Liver (tissue), 9 donors: ENCODE data around the gene LHX3. TPM values are rescaled to one million over a fixed set of nuclear protein-coding genes. Genes with fewer than 3 reads are reported as not detected.

ENCODE experiments used
- DNase-seq: peaks from one replicate; pipeline ENCODE4 v3.0.0-alpha.2; 2017; ENCODE audit warnings: low spot score
- H3K27ac ChIP-seq, 2 donors: one replicate each; pipeline ENCODE4 v1.7.0; 2013; ENCODE audit warnings: inconsistent platforms in 2 of 2, low read length in 2 of 2, control low read depth in 1 of 2, low read depth in 1 of 2, mild to moderate bottlenecking in 1 of 2
- H3K27me3 ChIP-seq, 4 donors: one replicate each; pipeline versions ENCODE4 v1.6.1 to v1.7.0; 2013; ENCODE audit warnings: low read length in 3 of 4, inconsistent platforms in 1 of 4, mild to moderate bottlenecking in 1 of 4, moderate library complexity in 1 of 4; ENCODE audit not compliant: control insufficient read depth in 4 of 4, insufficient read depth in 4 of 4
- H3K36me3 ChIP-seq, 4 donors: one replicate each; pipeline versions ENCODE4 v1.6.1 to v1.7.0; 2013; ENCODE audit warnings: low read length in 3 of 4, mild to moderate bottlenecking in 3 of 4, low read depth in 1 of 4, moderate library complexity in 1 of 4; ENCODE audit not compliant: control insufficient read depth in 4 of 4, insufficient read depth in 3 of 4
- H3K4me1 ChIP-seq, 4 donors: one replicate each; pipeline versions ENCODE4 v1.6.1 to v1.7.0; 2013; ENCODE audit warnings: low read length in 3 of 4, mild to moderate bottlenecking in 3 of 4, moderate library complexity in 1 of 4; ENCODE audit not compliant: control insufficient read depth in 4 of 4, insufficient read depth in 4 of 4
- H3K4me3 ChIP-seq, 3 donors: one replicate each; pipeline versions ENCODE4 v1.6.1 to v1.7.0; 2013; ENCODE audit warnings: low read length in 3 of 3, control low read depth in 1 of 3, low read depth in 1 of 3, mild to moderate bottlenecking in 1 of 3
- H3K9ac ChIP-seq, 2 donors: one replicate each; pipeline ENCODE4 v1.7.0; 2013; ENCODE audit warnings: low read length in 2 of 2, mild to moderate bottlenecking in 2 of 2, moderate library complexity in 2 of 2, control low read depth in 1 of 2, low read depth in 1 of 2
- H3K9me3 ChIP-seq, 4 donors: one replicate each; pipeline versions ENCODE4 v1.6.1 to v1.7.0; 2013; ENCODE audit warnings: low read length in 3 of 4; ENCODE audit not compliant: control insufficient read depth in 4 of 4
- ATF3 ChIP-seq: IDR thresholded peaks from 2 replicates; pipeline ENCODE4 v1.6.1; 2016; ENCODE audit warnings: antibody characterized with exemption
- CTCF ChIP-seq: fragments of 150-350 bp; IDR thresholded peaks from 2 replicates; pipeline ENCODE4 v1.5.1; 2017; ENCODE audit warnings: improper control_type of control experiment, low read depth, low read length; ENCODE audit not compliant: missing input control
- EGR1 ChIP-seq, 2 donors: IDR thresholded peaks; 2 replicates each; pipeline ENCODE4 v1.6.1; 2016 to 2018; ENCODE audit warnings: antibody characterized with exemption in 2 of 2, low read depth in 2 of 2
- FOXA1 ChIP-seq: IDR thresholded peaks from 2 replicates; pipeline ENCODE4 v1.6.1; 2016; ENCODE audit warnings: antibody characterized with exemption
- FOXA2 ChIP-seq: IDR thresholded peaks from 2 replicates; pipeline ENCODE4 v1.6.1; 2016; ENCODE audit warnings: antibody characterized with exemption
- GABPA ChIP-seq, 2 donors: IDR thresholded peaks in 1 of 2; conservative IDR thresholded peaks in 1 of 2; 2 replicates each; pipeline ENCODE4 v1.6.1; 2016; ENCODE audit warnings: antibody characterized with exemption in 2 of 2, mild to moderate bottlenecking in 1 of 2, moderate library complexity in 1 of 2
- HNF4A ChIP-seq, 2 donors: conservative IDR thresholded peaks; 2 replicates each; pipeline ENCODE4 v1.6.1; 2016; ENCODE audit warnings: antibody characterized with exemption in 2 of 2, mild to moderate bottlenecking in 2 of 2
- HNF4G ChIP-seq: IDR thresholded peaks from 2 replicates; pipeline ENCODE4 v1.6.1; 2016; ENCODE audit warnings: antibody characterized with exemption
- JUND ChIP-seq, 2 donors: IDR thresholded peaks; 2 replicates each; pipeline ENCODE4 v1.6.1; 2016; ENCODE audit warnings: antibody characterized with exemption in 2 of 2
- MAX ChIP-seq: IDR thresholded peaks from 2 replicates; pipeline ENCODE4 v1.6.1; 2016; ENCODE audit warnings: antibody characterized with exemption
- NR2F2 ChIP-seq: IDR thresholded peaks from 2 replicates; pipeline ENCODE4 v1.6.1; 2016; ENCODE audit warnings: antibody characterized with exemption
- RAD21 ChIP-seq, 2 donors: IDR thresholded peaks; 2 replicates each; pipeline ENCODE4 v1.6.1; 2016; ENCODE audit warnings: antibody characterized with exemption in 2 of 2, mild to moderate bottlenecking in 2 of 2
- REST ChIP-seq: IDR thresholded peaks from 2 replicates; pipeline ENCODE4 v1.6.1; 2016; ENCODE audit warnings: antibody characterized with exemption, mild to moderate bottlenecking
- RXRA ChIP-seq, 2 donors: IDR thresholded peaks; 2 replicates each; pipeline ENCODE4 v1.6.1; 2017 to 2018; ENCODE audit warnings: antibody characterized with exemption in 2 of 2, mild to moderate bottlenecking in 1 of 2
- SP1 ChIP-seq: IDR thresholded peaks from 2 replicates; pipeline ENCODE4 v1.6.1; 2018; ENCODE audit warnings: antibody characterized with exemption, mild to moderate bottlenecking
- TAF1 ChIP-seq: conservative IDR thresholded peaks from 2 replicates; pipeline ENCODE4 v1.6.1; 2016; ENCODE audit warnings: antibody characterized with exemption, mild to moderate bottlenecking
- YY1 ChIP-seq: IDR thresholded peaks from 2 replicates; pipeline ENCODE4 v1.6.1; 2016; ENCODE audit warnings: antibody characterized with exemption, mild to moderate bottlenecking
- ZBTB33 ChIP-seq: IDR thresholded peaks from 2 replicates; pipeline ENCODE4 v1.6.1; 2016; ENCODE audit warnings: antibody characterized with exemption
- WGBS: extraction: QIAGEN DNeasy Blood & Tissue Kit; methylation state at CpG from one replicate; pipeline ENCODE4 v1.1.7; 2013; 5-methylcytosine and 5-hydroxymethylcytosine counted together
- polyA plus RNA-seq, 2 donors: library from polyadenylated mRNA; stranded (reverse) in 1 of 2; unstranded in 1 of 2; fragments of 200-250 nt in 1 of 2; fragments of >200 nt in 1 of 2; fragmentation: Nextera tagmentation in 1 of 2; extraction: Ambion mirVana in 1 of 2; gene quantifications; one replicate each; pipeline versions ENCODE4 v1.2.1 to v1.2.3, GENCODE V29; 2013 to 2015
- total RNA-seq, 2 donors: library from RNA; depleted of rRNA; stranded (reverse); fragments of >200 nt; gene quantifications; one replicate each; pipeline ENCODE4 v1.2.3, GENCODE V29; 2014
- donor health status: healthy.
- donor health status: healthy.
- donor health status: healthy.
- donor health status: healthy.
- donor health status: healthy.

The LHX3 gene
- total and polyA plus RNA-seq, 4 donors = not detected

- TF ChIP-seq NR2F2 (no peak), ATF3 (no peak), FOXA1 (no peak), GABPA (IDR thresholded peaks at IDR 0.05 in 1 of 2, conservative IDR thresholded peaks at IDR 0.05 in 1 of 2) (no peak), TAF1 (no peak), JUND (IDR thresholded peaks at IDR 0.05) (no peak), ZBTB33 (no peak), HNF4A (conservative IDR thresholded peaks at IDR 0.05) (no peak), REST (no peak), MAX (no peak), RAD21 (IDR thresholded peaks at IDR 0.05) (no peak), RXRA (IDR thresholded peaks at IDR 0.05) (no peak), SP1 (no peak), FOXA2 (no peak), CTCF (no peak), HNF4G (no peak), EGR1 (IDR thresholded peaks at IDR 0.05; ENCODE audit: low read depth in 2 of 2) (no peak), YY1 (no peak)
- peaks cover 8 to 20% (median 11%) of the 10 kb centered on the region in 4 donors for H3K4me1 ChIP-seq
- H3K9me3 ChIP-seq = no peaks in the 10 kb centered on the region
- 89% methylated on average over 18 of the region's 18 CpGs for WGBS
- H3K27ac ChIP-seq = no peak overlapping the region
- H3K9ac ChIP-seq = no peak overlapping the region
- peaks cover 0 to 5% (median 3%) of the 10 kb centered on the region in 4 donors for H3K36me3 ChIP-seq
- no peaks in the 10 kb centered on the region for H3K27me3 ChIP-seq
- no peak overlapping the region for H3K4me3 ChIP-seq
- no peak for DNase-seq
These were observed 23.4 kb upstream of the LHX3 start for GRCh38 chr9:136228107-136228875.
